ENCODE results near the gene BCAT1. TPM values are rescaled to one million over a fixed set of nuclear protein-coding genes. Genes with fewer than 3 reads are reported as not detected.
"Not testable (repeated sequence)": the region's sequence is repeated elsewhere in the genome, so short reads cannot be mapped to it uniquely, and the experiment has no call there.

BCAT1 gene
- total RNA-seq, 1 donor from 2014 or later: 8.9 TPM

- ATAC-seq: no peak
These were observed 50.3 kb downstream of the BCAT1 start for GRCh38 chr12:24898606-24899005.

GRCh38 chr12:24898185-24898584 lies 50.7 kb downstream of the BCAT1 start:
- no peak for ATAC-seq

GRCh38 chr12:24896171-24896570 lies 52.7 kb downstream of the BCAT1 start:
- ATAC-seq: no peak

GRCh38 chr12:24895612-24896011 lies 53.3 kb downstream of the BCAT1 start:
- ATAC-seq: no peak

GRCh38 chr12:24894879-24895278 lies 54.0 kb downstream of the BCAT1 start:
- ATAC-seq: peak; percentile 35

- ATAC-seq: no peak
These were observed 58.7 kb downstream of the BCAT1 start for GRCh38 chr12:24890048-24890803.

- peak; percentile 89 for ATAC-seq
These were observed 59.5 kb downstream of the BCAT1 start for GRCh38 chr12:24889411-24889810.

- peak; percentile 87 for ATAC-seq
These were observed 60.1 kb downstream of the BCAT1 start for GRCh38 chr12:24888813-24889212.

GRCh38 chr12:24884911-24885310 lies 64.0 kb downstream of the BCAT1 start:
- ATAC-seq: no peak

- ATAC-seq: no peak
These were observed 67.1 kb downstream of the BCAT1 start for GRCh38 chr12:24881724-24882371.

- no peak for ATAC-seq
These were observed 67.7 kb downstream of the BCAT1 start for GRCh38 chr12:24881227-24881626.

- no peak for ATAC-seq
These were observed 68.2 kb downstream of the BCAT1 start for GRCh38 chr12:24880732-24881131.

GRCh38 chr12:24879644-24880043 lies 69.3 kb downstream of the BCAT1 start:
- peak; percentile 52 for ATAC-seq

- no peak for ATAC-seq
These were observed 73.9 kb downstream of the BCAT1 start for GRCh38 chr12:24875014-24875413.

GRCh38 chr12:24872211-24872610 lies 76.7 kb downstream of the BCAT1 start:
- no peak for ATAC-seq

GRCh38 chr12:24866139-24866538 lies 82.8 kb downstream of the BCAT1 start:
- ATAC-seq: not testable (repeated sequence)

GRCh38 chr12:24864796-24865125 lies 84.1 kb downstream of the BCAT1 start:
- no peak for ATAC-seq

GRCh38 chr12:24861766-24862540 lies 86.9 kb downstream of the BCAT1 start:
- no peak for ATAC-seq

GRCh38 chr12:24860546-24860945 lies 88.4 kb downstream of the BCAT1 start:
- ATAC-seq: no peak

- no peak for ATAC-seq
These were observed 92.4 kb downstream of the BCAT1 start for GRCh38 chr12:24856541-24856940.

GRCh38 chr12:24854908-24855307 lies 94.0 kb downstream of the BCAT1 start:
- ATAC-seq: no peak

- ATAC-seq: no peak
These were observed 94.9 kb downstream of the BCAT1 start for GRCh38 chr12:24854017-24854416.

- ATAC-seq: peak; percentile 72
These were observed 95.3 kb downstream of the BCAT1 start for GRCh38 chr12:24853588-24853987.

GRCh38 chr12:24853094-24853493 lies 95.8 kb downstream of the BCAT1 start:
- ATAC-seq: no peak
